H1 (cell line): ENCODE measurements around the gene FAM181A. TPM values are rescaled to one million over a fixed set of nuclear protein-coding genes. Genes with fewer than 3 reads are reported as not detected.

Experiments used
- CTCF ChIA-PET: fragments of 300-600 bp; sonication (Branson Sonifier 250); formaldehyde crosslinking; loops from one replicate; lab custom pipeline; 2021; ENCODE audit not compliant: partially characterized antibody; lab: Charles Lee
- POLR2A ChIA-PET: fragments of 300-600 bp; sonication (Branson Sonifier 250); formaldehyde crosslinking; loops from one replicate; lab custom pipeline; 2021; ENCODE audit warnings: inconsistent platforms; ENCODE audit not compliant: partially characterized antibody; lab: Charles Lee
- DNase-seq, 2 experiments: peaks; one replicate each; pipeline versions ENCODE4 v3.0.0 to v3.0.0-alpha.2; 2010 to 2022; ENCODE audit warnings: low spot score in 2 of 2, low read depth in 1 of 2, mixed read lengths in 1 of 2
- FAIRE-seq: peaks from 2 replicates; lab custom pipeline; 2011; peaks lifted over from hg19 to GRCh38; lab: Jason Lieb, UNC
- H2AFZ ChIP-seq: 2 replicates; pipeline ENCODE4 v1.8.1; 2012; ENCODE audit warnings: low read length, inconsistent platforms
- H2AK5ac ChIP-seq: 2 replicates; pipeline ENCODE4 v1.6.1; 2013; ENCODE audit warnings: low read depth, low read length
- H2BK120ac ChIP-seq: replicated peaks from 2 replicates; pipeline ENCODE3; 2013; ENCODE audit warnings: low read depth, low read length, inconsistent platforms
- H2BK12ac ChIP-seq: 2 replicates; pipeline ENCODE4 v1.6.1; 2013; ENCODE audit warnings: low read depth, low read length
- H2BK15ac ChIP-seq: 2 replicates; pipeline ENCODE4 v1.6.1; 2013; ENCODE audit warnings: low read length
- H2BK20ac ChIP-seq: 2 replicates; pipeline ENCODE4 v1.6.1; 2013; ENCODE audit warnings: low read length
- H2BK5ac ChIP-seq: 2 replicates; pipeline ENCODE4 v1.6.1; 2013; ENCODE audit warnings: low read depth, low read length
- H3K14ac ChIP-seq: 2 replicates; pipeline ENCODE4 v1.6.1; 2013; ENCODE audit warnings: inconsistent platforms; ENCODE audit not compliant: insufficient read length
- H3K18ac ChIP-seq: 2 replicates; pipeline ENCODE4 v1.6.1; 2013; ENCODE audit warnings: low read length; ENCODE audit errors: extremely low read depth
- H3K23ac ChIP-seq: 2 replicates; pipeline ENCODE4 v1.6.1; 2013; ENCODE audit warnings: inconsistent platforms; ENCODE audit not compliant: insufficient read length
- H3K23me2 ChIP-seq: 2 replicates; pipeline ENCODE4 v1.6.1; 2013; ENCODE audit warnings: low read depth, low read length
- H3K27ac ChIP-seq: 2 replicates; pipeline ENCODE4 v1.6.1; 2011; ENCODE audit warnings: low read depth, low read length, inconsistent platforms
- H3K27me3 ChIP-seq, 4 experiments: replicated peaks in 1 of 4; 1 replicate in 1 of 4; 2 replicates in 3 of 4; pipeline versions ENCODE4 v1.6.1 to v1.8.1; 2011 to 2013; ENCODE audit warnings: low read length in 3 of 4, mild to moderate bottlenecking in 3 of 4, inconsistent platforms in 2 of 4, mixed read lengths in 2 of 4, moderate library complexity in 1 of 4; ENCODE audit not compliant: control insufficient read depth in 3 of 4, insufficient read depth in 3 of 4; ENCODE audit errors: extremely low read depth in 1 of 4
- H3K36me3 ChIP-seq, 4 experiments: 2 replicates each; pipeline versions ENCODE4 v1.6.1 to v1.8.1; 2011 to 2013; ENCODE audit warnings: mild to moderate bottlenecking in 4 of 4, low read length in 3 of 4, moderate library complexity in 2 of 4, control low read depth in 1 of 4, inconsistent platforms in 1 of 4; ENCODE audit not compliant: insufficient read depth in 4 of 4, control insufficient read depth in 2 of 4
- H3K4ac ChIP-seq: replicated peaks from 2 replicates; pipeline ENCODE3; 2013; ENCODE audit warnings: low read length, low read depth, mixed read lengths, inconsistent platforms; ENCODE audit not compliant: insufficient read length
- H3K4me1 ChIP-seq, 4 experiments: replicated peaks in 1 of 4; 1 replicate in 1 of 4; 2 replicates in 3 of 4; pipeline versions ENCODE4 v1.6.1 to v1.8.1; 2011 to 2013; ENCODE audit warnings: low read length in 3 of 4, inconsistent platforms in 2 of 4, mixed read lengths in 1 of 4; ENCODE audit not compliant: insufficient read depth in 4 of 4, control insufficient read depth in 3 of 4
- H3K4me2 ChIP-seq, 2 experiments: 2 replicates each; pipeline versions ENCODE4 v1.6.1 to v1.8.1; 2011 to 2013; ENCODE audit warnings: low read depth in 2 of 2, low read length in 2 of 2, control low read depth in 1 of 2, inconsistent platforms in 1 of 2, mild to moderate bottlenecking in 1 of 2; ENCODE audit not compliant: insufficient read depth in 1 of 2
- H3K4me3 ChIP-seq, 4 experiments: fragments of 200-600, 300-600 bp in 1 of 4; sonication (generic), shearing (Covaris generic), sonication (Bioruptor Twin) in 1 of 4; 2 replicates each; pipeline versions ENCODE4 v1.5.1 to v1.8.1; 2011 to 2016; ENCODE audit warnings: low read length in 4 of 4, low read depth in 3 of 4, control low read depth in 2 of 4, inconsistent platforms in 2 of 4, mild to moderate bottlenecking in 2 of 4, mixed read lengths in 1 of 4, moderate library complexity in 1 of 4; ENCODE audit not compliant: insufficient read depth in 2 of 4; ENCODE audit errors: extremely low read depth in 1 of 4
- H3K56ac ChIP-seq: replicated peaks from 2 replicates; pipeline ENCODE3; 2013; ENCODE audit warnings: low read depth, mild to moderate bottlenecking, mixed read lengths, low read length, inconsistent platforms; ENCODE audit not compliant: insufficient read length
- H3K79me1 ChIP-seq: 2 replicates; pipeline ENCODE4 v1.6.1; 2013; ENCODE audit warnings: low read depth, low read length, control low read depth
- H3K79me2 ChIP-seq, 2 experiments: 2 replicates each; pipeline versions ENCODE4 v1.6.1 to v1.8.1; 2012 to 2013; ENCODE audit warnings: low read length in 2 of 2, mild to moderate bottlenecking in 2 of 2, inconsistent platforms in 1 of 2; ENCODE audit not compliant: insufficient read depth in 2 of 2, control insufficient read depth in 1 of 2
- H3K9ac ChIP-seq, 4 experiments: replicated peaks in 1 of 4; 1 replicate in 1 of 4; 2 replicates in 3 of 4; pipeline versions ENCODE4 v1.6.1 to v1.8.1; 2011 to 2013; ENCODE audit warnings: low read depth in 3 of 4, low read length in 3 of 4, control low read depth in 2 of 4, mild to moderate bottlenecking in 2 of 4, moderate library complexity in 2 of 4, inconsistent platforms in 1 of 4; ENCODE audit errors: extremely low read depth in 1 of 4
- H3K9me3 ChIP-seq, 2 experiments: 2 replicates each; pipeline versions ENCODE4 v1.6.1 to v1.8.1; 2012 to 2013; ENCODE audit warnings: mild to moderate bottlenecking in 2 of 2, moderate library complexity in 2 of 2, control low read depth in 1 of 2, inconsistent platforms in 1 of 2, low read depth in 1 of 2, low read length in 1 of 2, mixed read lengths in 1 of 2; ENCODE audit not compliant: insufficient read depth in 2 of 2
- H4K20me1 ChIP-seq, 2 experiments: replicated peaks in 1 of 2; 2 replicates each; pipeline versions ENCODE3 to v1.8.1; 2011 to 2013; ENCODE audit warnings: inconsistent platforms in 2 of 2, low read length in 2 of 2, mild to moderate bottlenecking in 1 of 2; ENCODE audit not compliant: insufficient read depth in 2 of 2, control insufficient read depth in 1 of 2
- H4K5ac ChIP-seq: 2 replicates; pipeline ENCODE4 v1.6.1; 2013; ENCODE audit warnings: low read length, low read depth, mixed read lengths, inconsistent platforms; ENCODE audit not compliant: insufficient read length
- H4K8ac ChIP-seq: 2 replicates; pipeline ENCODE4 v1.8.0; 2013; ENCODE audit warnings: mild to moderate bottlenecking, moderate library complexity, low read length, inconsistent platforms; ENCODE audit not compliant: insufficient read depth; ENCODE audit errors: extremely low read depth
- H4K91ac ChIP-seq: replicated peaks from 2 replicates; pipeline ENCODE3; 2013; ENCODE audit warnings: low read length, mixed read lengths, inconsistent platforms; ENCODE audit not compliant: insufficient read length
- ATF3 ChIP-seq: IDR thresholded peaks from 2 replicates; pipeline ENCODE4 v1.6.1; 2011; ENCODE audit warnings: low read depth, mild to moderate bottlenecking, low read length; ENCODE audit not compliant: insufficient read depth
- BRCA1 ChIP-seq: IDR thresholded peaks from 2 replicates; pipeline ENCODE4 v1.6.1; 2012; ENCODE audit warnings: low read depth, low read length, improper control_type of control experiment
- EZH2 ChIP-seq: fragments of 200-600 bp; sonication (generic); IDR thresholded peaks from 2 replicates; pipeline ENCODE4 v1.7.1; 2012; ENCODE audit warnings: low read depth, mild to moderate bottlenecking, moderate library complexity, low read length, inconsistent platforms; ENCODE audit not compliant: severe bottlenecking
- GABPA ChIP-seq: IDR thresholded peaks from 2 replicates; pipeline ENCODE4 v1.6.1; 2011; ENCODE audit warnings: mild to moderate bottlenecking, low read length, moderate library complexity, borderline replicate concordance; ENCODE audit not compliant: insufficient read depth
- NANOG ChIP-seq: IDR thresholded peaks from 2 replicates; pipeline ENCODE4 v1.6.1; 2011; ENCODE audit warnings: low read length, low read depth, mild to moderate bottlenecking, inconsistent platforms; ENCODE audit not compliant: insufficient read depth, poor library complexity, severe bottlenecking
- NRF1 ChIP-seq: IDR thresholded peaks from 2 replicates; pipeline ENCODE4 v1.6.1; 2011; ENCODE audit warnings: mild to moderate bottlenecking, low read depth, low read length, improper control_type of control experiment
- RBBP5 ChIP-seq: IDR thresholded peaks from 2 replicates; pipeline ENCODE4 v1.7.1; 2012; ENCODE audit warnings: low read depth, mild to moderate bottlenecking, inconsistent platforms, low read length, moderate library complexity, borderline replicate concordance
- SRF ChIP-seq: IDR thresholded peaks from 2 replicates; pipeline ENCODE4 v1.6.1; 2011; ENCODE audit warnings: mild to moderate bottlenecking, low read depth, low read length, moderate library complexity
- TAF7 ChIP-seq: optimal IDR thresholded peaks from 2 replicates; pipeline ENCODE3; 2011; ENCODE audit warnings: low read depth, mild to moderate bottlenecking, inconsistent platforms, low read length, moderate library complexity, borderline replicate concordance
- TEAD4 ChIP-seq: IDR thresholded peaks from 2 replicates; pipeline ENCODE4 v1.6.1; 2012; ENCODE audit warnings: low read depth, low read length, inconsistent platforms, mixed read lengths
- WGBS, 2 experiments: shearing (Covaris generic) in 1 of 2; methylation state at CpG; one replicate each; pipeline versions ENCODE4 v1.1.6 to v1.1.7; 2013 to 2015; ENCODE audit warnings: low lambda C conversion rate in 2 of 2, mixed read lengths in 2 of 2, inconsistent platforms in 1 of 2, low coverage in 1 of 2, missing lambda C conversion rate in 1 of 2; ENCODE audit not compliant: insufficient replicate concordance in 2 of 2, insufficient coverage in 1 of 2, insufficient read length in 1 of 2; ENCODE audit errors: extremely low coverage in 1 of 2, missing lambda C conversion rate in 1 of 2; 5-methylcytosine and 5-hydroxymethylcytosine counted together
- polyA plus RNA-seq, 7 experiments: library from polyadenylated mRNA; depleted of rRNA in 3 of 7; stranded (reverse) in 5 of 7; unstranded in 2 of 7; fragments of >200 nt in 5 of 7; fragments of 200-250 nt in 2 of 7; gene quantifications; 1 replicate in 5 of 7; 2 replicates in 1 of 7; 4 replicates in 1 of 7; pipeline versions ENCODE4 v1.2.1 to v1.2.3, GENCODE V29; 2011 to 2013; ENCODE audit warnings: missing spikeins in 2 of 7, mixed read lengths in 2 of 7
- total RNA-seq: library from RNA; stranded (reverse); fragmentation: NEBNext Ultra II Directional; extraction: Animal tissue kit (Norgen Biotek cat#: 25700); gene quantifications from 2 replicates; pipeline ENCODE4 v1.2.1, GENCODE V29; 2021
- TF ChIP-seq, protein P1 (sequence below): IDR thresholded peaks from 2 replicates; pipeline ENCODE4 v1.6.1; 2012; ENCODE audit warnings: low read length, inconsistent platforms

FAM181A gene
- total and polyA plus RNA-seq, 2 of the 8 experiments (the other 6 are each of a cell fraction or from before 2014, with no cell fraction given): not detected

DNA sequence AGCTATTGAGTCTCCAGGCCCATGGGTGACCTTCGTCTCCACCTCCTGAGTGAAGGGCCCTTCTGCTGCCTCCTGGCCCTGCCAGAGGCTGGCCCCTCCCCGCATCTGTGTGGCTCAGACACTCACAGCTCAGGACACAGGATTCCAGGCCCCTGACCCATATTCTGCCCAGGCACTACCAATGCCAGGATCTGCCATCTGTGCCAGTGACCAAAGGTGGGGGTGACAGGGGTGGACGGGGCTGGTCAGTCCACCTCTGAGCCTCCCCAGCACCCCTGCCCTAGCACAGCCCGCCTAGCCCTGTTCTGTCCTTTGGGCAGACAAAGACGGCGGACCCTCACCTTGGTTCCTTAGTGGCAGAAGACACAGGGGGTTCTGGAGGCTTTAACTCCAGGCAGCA is 46.5 kb downstream of the FAM181A start:
- Histone ChIP-seq H3K79me2 (no peaks in the 10 kb centered on the region), H3K23me2 (no peaks in the 10 kb centered on the region), H2AK5ac (no peak overlapping the region), H2BK15ac (no peak overlapping the region; the same call in 1 of the 2 replicates), H4K20me1 (no peaks in the 10 kb centered on the region), H2BK120ac (no peak overlapping the region), H2AFZ (0 out of 2 replicates have a peak overlapping the region, but pooled peaks have one; percentile 46), H3K9me3 (no peaks in the 10 kb centered on the region), H4K5ac (no peak overlapping the region), H4K8ac (no peak overlapping the region), H2BK12ac (no peak overlapping the region), H3K4ac (no peak overlapping the region), H3K9ac (no peak overlapping the region), H3K23ac (no peak overlapping the region), H3K36me3 (no peaks in the 10 kb centered on the region), H3K56ac (no peak overlapping the region), H3K79me1 (no peaks in the 10 kb centered on the region), H3K27me3 (no peaks in the 10 kb centered on the region), H2BK20ac (no peak overlapping the region), H3K14ac (no peak overlapping the region), H4K91ac (no peak overlapping the region), H3K4me1 (peaks cover 0 to 3% (median 0%) of the 10 kb centered on the region in 4 experiments; a peak in 1 of 7 replicates), H3K27ac (no peak overlapping the region), H2BK5ac (no peak overlapping the region), H3K4me2 (no peak overlapping the region), H3K4me3 (no peak overlapping the region), H3K18ac (no peak overlapping the region)
- CTCF ChIA-PET: interaction anchor here (1.4 to 7.8 kb wide), 8 partner anchors 10 to 67 kb away, joined by 3 to 81 read pairs (median 7); no protein-coding TSS in a partner anchor
- FAIRE-seq (no peak), DNase-seq (no peak)
- 82% methylated on average over 6 of the region's 6 CpGs; no CpG with 5 or more reads in 1 of the 2 experiments for WGBS, 2 experiments
- POLR2A ChIA-PET: no interaction called here
- no peak for TF ChIP-seq EZH2
- TF ChIP-seq GABPA: no peak
- TF ChIP-seq, protein P1, sequence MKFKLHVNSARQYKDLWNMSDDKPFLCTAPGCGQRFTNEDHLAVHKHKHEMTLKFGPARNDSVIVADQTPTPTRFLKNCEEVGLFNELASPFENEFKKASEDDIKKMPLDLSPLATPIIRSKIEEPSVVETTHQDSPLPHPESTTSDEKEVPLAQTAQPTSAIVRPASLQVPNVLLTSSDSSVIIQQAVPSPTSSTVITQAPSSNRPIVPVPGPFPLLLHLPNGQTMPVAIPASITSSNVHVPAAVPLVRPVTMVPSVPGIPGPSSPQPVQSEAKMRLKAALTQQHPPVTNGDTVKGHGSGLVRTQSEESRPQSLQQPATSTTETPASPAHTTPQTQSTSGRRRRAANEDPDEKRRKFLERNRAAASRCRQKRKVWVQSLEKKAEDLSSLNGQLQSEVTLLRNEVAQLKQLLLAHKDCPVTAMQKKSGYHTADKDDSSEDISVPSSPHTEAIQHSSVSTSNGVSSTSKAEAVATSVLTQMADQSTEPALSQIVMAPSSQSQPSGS: no peak
- TF ChIP-seq ATF3: no peak
- TF ChIP-seq BRCA1: no peak
- no peak for TF ChIP-seq RBBP5
- TF ChIP-seq TEAD4: no peak
- no peak for TF ChIP-seq TAF7
- no peak for TF ChIP-seq NANOG
- TF ChIP-seq SRF: no peak
- TF ChIP-seq NRF1: no peak
